ENCODE data around the gene SLC25A41. TPM values are rescaled to one million over a fixed set of nuclear protein-coding genes. Genes with fewer than 3 reads are reported as not detected.

The SLC25A41 gene
- total RNA-seq, 1 experiment from 2014 or later, result not detected

DNA sequence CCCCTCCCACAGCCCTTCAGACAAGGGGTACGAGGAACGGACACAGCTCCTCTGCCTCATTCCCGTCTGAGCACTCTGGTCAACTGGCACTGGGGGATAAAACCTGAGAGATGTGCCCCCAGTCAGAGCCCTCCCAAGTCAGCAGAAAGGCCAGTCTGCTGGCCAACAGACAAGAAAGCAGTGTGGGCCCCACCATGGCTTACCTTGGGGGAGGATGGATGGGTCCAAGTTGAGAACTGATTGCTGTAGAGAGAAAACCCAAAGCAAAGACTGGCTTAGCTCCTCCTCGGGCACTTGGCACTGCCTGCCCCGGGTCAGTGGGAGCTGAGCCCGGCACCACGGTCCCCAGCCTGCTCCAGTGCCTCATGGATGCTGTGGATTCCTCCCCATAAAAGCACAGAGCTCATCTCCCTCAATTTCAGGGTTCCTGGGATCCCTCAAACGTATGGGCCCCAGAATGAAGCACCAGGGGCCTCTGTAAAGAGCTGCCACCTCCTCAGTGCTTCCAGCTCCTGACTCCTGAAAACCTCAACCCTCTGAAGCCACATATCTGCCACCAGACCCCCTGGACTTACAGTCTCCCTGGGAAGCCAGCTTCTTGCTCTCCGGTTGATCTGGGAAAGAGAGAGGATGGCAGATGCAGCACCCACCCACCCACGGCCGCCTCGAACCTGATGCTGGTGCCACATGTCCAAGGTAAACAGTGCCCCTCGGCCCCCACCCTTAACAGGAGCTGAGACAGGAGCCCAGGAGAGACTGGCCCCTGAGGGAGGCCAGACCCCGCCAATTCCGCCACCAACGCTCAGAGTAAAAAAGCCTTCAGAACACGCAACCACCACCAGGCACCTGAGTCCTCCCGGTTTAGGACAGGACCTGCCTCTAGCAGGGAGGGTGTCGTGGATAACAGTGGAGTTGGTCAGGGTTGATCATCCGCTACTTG lies 12.2 kb downstream of the SLC25A41 start:
- peaks cover 37% of the 10 kb centered on the region for H3K36me3 ChIP-seq
- DNase-seq, result no peak
- no peak overlapping the region for H3K4me3 ChIP-seq
- H3K27me3 ChIP-seq, result no peaks in the 10 kb centered on the region
- H3K9me3 ChIP-seq, result 0 out of 2 replicates have a peak, but pooled peaks cover 3% of the 10 kb centered on the region

DNA sequence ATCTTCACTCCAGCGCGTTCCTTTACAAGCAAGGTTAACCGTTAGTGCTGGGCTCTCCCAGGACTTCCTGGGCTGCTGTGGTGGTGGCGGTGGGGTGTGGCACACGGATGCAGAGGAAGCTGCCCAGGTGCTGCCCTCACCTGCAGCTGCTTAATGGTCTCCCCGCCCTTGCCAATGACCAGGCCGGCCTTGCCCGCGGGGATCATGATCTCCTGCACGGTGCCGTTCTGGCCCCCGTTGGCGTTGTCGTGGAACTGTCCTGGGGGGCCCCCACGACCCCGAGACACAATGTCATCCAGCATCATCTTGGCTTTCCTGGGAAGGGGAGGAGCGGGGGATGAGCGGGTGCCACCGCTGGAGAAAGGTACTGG lies 15.0 kb downstream of the SLC25A41 start:
- Histone ChIP-seq H3K4me3 (no peak overlapping the region), H3K27me3 (no peaks in the 10 kb centered on the region), H3K9me3 (no peaks in the 10 kb centered on the region), H3K36me3 (peaks cover 42% of the 10 kb centered on the region)
- no peak for DNase-seq

DNA sequence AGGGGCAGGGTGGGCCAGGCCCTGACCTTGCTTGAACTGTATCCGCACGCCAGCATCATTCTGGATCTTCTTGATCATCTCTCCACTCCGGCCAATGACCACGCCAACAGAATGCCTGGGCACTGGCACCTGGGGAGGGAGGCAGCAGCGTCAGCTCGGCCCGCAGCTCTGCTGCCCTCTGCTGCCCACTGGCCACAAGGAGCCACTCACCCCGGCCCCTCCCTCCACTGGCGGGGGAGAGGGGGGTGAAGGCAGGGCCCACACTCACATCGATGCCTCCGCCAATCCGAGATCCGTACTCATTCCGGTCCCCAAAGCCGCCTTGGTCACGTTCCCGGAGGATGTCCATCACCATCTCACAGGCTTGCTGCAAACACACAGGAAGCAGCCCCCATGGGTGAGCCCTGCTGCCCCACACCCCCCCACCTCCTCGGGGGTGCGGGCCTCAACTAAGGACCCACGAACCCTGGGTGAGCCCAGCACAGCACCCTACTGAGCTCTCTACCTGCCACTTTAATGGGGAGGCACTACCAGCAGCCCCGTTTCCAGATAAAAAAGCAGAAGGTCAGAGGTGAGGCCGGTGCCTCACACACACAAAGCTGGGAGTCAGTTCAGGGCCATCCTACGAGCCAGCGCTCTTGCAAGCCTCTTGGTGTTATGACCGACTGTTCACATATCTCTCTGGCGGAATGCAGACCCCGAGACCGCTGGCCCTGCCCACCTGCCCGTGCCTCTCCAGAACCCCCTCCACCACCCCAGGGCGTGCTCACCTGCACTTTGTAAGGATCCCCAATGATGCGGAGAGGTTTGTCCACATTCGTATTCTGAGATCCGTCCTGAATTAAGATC lies 15.6 kb downstream of the SLC25A41 start:
- H3K9me3 ChIP-seq, result no peaks in the 10 kb centered on the region
- no peaks in the 10 kb centered on the region for H3K27me3 ChIP-seq
- H3K4me3 ChIP-seq, result no peak overlapping the region
- peaks cover 42% of the 10 kb centered on the region for H3K36me3 ChIP-seq
- no peak for DNase-seq

DNA sequence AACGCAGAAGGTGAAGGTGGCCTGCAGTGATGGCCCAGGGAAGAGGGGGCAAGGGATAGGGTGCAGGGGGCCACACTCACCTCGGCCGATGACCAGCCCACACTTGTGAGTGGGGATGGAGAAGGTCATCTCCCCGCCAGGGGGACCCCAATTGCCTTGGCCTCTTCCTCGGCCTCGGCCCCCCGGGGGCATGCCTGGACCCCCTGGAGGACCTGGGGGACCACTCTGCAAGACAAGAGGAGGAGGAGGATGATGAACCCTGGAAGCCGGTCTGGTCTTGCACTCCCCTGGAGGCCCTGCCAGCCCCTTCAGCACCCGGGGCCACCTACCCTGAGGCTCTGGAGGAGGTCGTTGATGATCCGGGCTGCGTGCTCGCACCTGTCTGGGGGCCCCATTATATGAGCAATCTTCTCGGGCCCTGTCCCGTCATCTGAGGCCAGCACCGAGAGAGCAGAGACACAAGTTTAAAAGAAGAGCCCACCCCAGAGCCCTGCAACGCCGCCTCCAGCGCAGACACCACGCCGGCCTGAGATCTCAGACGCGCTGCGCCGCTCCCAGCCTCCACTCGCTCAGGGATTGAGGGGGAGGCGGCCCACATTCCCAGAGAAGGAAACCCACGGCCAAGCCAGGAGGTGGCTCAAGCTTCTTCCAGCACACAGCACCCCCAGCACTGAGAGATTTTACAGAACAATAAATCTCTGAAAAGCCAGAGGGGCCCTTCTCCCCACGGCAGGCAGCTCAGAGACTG lies 16.7 kb downstream of the SLC25A41 start:
- H3K4me3 ChIP-seq, result no peak overlapping the region
- peaks cover 35% of the 10 kb centered on the region for H3K36me3 ChIP-seq
- DNase-seq, result no peak
- no peaks in the 10 kb centered on the region for H3K27me3 ChIP-seq
- H3K9me3 ChIP-seq, result no peaks in the 10 kb centered on the region

DNA sequence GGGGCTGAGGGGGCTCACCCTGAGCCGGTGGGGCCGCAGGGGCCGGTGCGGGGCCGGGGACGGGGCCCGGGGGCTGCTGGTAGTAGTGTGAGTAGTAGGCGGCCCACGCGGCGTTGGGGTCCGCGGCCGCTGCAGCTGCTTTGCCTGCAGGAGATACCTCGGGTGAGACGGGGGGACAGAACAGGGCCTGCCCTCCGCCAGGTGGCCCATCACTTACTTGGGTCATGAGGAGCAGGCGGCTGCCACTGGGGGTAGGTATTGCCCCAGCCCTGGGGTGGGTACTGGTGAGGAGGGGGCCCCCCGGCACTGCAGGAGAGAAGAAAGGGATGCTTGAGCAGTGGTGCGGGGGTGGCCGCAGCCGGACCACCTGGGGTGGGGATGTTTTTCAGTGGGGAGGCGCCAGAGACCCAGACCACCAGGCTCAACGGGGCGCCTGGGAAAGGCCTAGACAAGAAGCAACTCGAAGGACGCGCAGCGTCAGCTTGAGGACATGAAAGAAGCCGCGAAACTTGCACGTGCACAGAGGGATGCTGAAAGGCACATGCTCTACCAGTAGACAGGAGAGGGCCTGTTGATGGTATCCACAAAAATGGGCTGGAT lies 17.9 kb downstream of the SLC25A41 start:
- Histone ChIP-seq H3K4me3 (no peak overlapping the region), H3K27me3 (no peaks in the 10 kb centered on the region), H3K9me3 (no peaks in the 10 kb centered on the region), H3K36me3 (peaks cover 31% of the 10 kb centered on the region)
- DNase-seq, result no peak

DNA sequence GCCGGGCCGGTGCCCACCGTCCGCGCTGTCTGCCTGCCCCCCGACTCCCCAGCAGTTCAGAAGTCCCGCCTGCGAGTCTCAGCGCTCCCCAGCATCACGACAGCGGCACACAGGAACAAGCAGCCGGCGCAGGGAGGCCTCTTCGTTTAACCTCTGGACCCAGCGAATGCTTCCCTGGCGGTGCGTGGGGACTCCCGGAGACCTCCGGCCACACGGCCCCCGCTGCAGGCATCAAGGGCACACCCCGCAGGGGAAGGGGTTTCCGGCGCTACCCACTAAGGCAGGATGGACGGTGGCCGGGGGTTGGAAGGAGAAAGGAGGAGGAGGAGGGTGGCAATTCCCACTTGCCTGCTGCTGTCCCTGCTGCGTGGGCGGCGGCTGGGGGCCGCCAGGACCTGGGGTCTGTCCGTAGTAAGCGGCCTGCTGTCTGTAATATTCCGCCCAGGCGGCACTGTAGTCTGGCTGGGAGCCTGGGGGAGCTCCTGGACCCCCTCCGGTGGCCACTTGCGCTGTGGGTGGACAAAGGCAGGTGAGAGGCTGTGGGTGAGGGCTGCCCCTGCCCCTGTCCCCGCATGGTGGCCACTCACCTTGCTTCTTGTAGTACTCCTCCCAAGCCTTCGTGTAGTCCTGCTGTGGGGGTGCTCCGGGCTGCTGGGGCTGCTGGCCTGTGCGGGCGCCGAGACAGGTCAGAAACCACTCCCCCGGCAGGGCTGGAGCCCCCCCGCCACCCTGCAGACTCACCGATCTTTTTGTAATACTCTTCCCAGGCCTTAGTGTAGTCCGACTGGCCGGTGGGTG lies 18.6 kb downstream of the SLC25A41 start:
- no peak for DNase-seq
- Histone ChIP-seq H3K36me3 (peaks cover 26% of the 10 kb centered on the region), H3K4me3 (no peak overlapping the region), H3K27me3 (no peaks in the 10 kb centered on the region), H3K9me3 (no peaks in the 10 kb centered on the region)

DNA sequence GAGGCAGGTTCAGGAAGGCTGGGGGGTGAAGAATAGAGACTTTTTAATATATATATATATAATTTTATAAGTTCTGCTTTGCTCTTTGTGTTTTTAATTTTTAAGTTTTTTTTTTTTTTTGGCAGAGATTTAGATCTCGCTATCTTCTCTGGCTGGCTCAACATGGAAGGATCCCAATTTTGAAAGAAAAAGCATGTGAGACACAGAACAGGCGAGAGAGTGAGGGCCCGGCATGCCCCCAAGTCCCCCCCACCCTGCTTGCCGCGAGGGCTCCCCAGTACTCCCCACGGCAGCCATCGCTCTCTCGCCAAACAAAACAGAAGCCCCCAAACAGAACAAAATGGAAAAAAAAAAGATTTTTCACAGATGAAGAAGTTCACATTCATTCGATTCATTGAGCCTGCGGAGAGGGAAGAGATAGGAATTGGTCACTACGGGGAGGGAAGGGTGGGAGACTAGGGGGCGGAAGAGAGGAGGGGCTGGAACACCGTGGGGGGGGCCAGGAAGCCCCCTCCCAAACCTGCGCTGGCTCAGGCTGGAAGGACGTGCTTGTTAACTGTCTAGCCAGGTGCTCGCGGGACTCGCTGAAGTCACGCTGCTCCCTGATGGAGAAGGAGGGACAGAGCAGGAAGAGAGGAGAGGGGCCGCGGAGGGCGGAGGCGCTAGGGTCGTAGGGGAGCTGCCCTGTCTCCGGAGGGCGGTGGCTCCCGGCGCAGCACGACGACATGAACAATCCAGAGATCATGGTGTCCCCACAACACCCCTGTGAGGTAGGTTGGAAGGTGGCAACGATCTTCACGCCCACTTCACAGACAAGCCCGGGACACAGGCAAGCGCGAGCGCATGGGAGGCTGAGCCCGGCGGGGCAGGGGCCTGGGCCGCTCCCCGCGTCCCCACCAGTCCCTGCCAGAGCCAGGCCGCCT lies 19.6 kb downstream of the SLC25A41 start:
- H3K4me3 ChIP-seq, result no peak overlapping the region
- H3K9me3 ChIP-seq, result no peaks in the 10 kb centered on the region
- no peak for DNase-seq
- H3K27me3 ChIP-seq, result no peaks in the 10 kb centered on the region
- H3K36me3 ChIP-seq, result peaks cover 21% of the 10 kb centered on the region

DNA sequence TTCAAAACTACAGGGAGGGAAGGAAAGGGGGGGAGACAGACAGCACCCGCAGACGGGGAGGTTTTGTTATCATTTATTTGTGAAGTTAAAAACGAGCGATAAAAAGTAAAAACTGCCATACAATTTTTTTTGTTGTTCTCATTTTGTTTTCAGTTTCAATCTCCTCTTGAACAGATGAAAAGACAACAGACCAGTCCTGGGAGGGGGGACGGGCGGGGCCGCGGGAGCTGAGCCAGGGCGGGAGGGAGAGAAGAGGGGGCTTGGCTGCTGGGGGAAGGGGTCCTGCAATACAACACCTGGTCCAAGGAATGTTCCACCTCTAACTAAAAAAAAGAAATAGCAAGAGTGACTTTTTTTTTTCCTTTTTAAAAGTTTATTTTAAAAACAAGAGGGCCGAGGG lies 20.3 kb downstream of the SLC25A41 start:
- H3K9me3 ChIP-seq, result no peaks in the 10 kb centered on the region

DNA sequence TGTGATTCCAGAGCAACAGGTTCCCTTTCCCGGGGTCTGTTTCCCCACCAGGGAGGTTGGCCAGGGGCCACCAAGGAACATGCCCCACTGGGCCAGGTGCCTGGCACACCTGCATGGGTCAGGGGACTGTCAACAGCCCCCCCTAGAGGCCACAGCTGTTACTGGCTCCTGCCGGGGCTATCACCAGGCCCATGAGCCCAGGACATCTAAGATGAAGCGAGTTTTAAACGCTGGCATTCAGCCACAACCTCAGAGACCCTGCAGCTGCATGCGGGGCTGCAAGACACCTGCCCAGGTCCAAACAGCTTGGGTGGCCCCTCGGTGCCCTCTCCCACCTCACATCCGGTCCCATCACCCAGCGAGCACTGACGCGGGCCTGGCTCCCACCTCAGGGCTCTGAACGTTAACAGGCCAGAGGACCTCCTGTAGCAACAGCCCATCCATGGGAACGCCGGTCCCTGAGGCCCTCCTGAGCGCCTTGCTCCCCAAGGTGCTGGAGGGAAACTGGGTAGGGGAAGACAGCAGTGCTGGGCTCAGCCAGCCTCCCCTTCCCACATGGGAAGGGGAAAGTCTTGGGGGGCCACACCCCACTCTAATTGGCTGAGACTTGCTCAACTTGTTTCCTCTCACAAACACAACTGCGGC lies 21.0 kb downstream of the SLC25A41 start:
- Histone ChIP-seq H3K9me3 (no peaks in the 10 kb centered on the region), H3K36me3 (peaks cover 12% of the 10 kb centered on the region), H3K4me3 (no peak overlapping the region), H3K27me3 (no peaks in the 10 kb centered on the region)
- no peak for DNase-seq

More for the DNA sequence above, 20.3 kb downstream of the SLC25A41 start:
- no peak for DNase-seq
- H3K36me3 ChIP-seq, result peaks cover 19% of the 10 kb centered on the region
- H3K4me3 ChIP-seq, result no peak overlapping the region
- H3K27me3 ChIP-seq, result no peaks in the 10 kb centered on the region

DNA sequence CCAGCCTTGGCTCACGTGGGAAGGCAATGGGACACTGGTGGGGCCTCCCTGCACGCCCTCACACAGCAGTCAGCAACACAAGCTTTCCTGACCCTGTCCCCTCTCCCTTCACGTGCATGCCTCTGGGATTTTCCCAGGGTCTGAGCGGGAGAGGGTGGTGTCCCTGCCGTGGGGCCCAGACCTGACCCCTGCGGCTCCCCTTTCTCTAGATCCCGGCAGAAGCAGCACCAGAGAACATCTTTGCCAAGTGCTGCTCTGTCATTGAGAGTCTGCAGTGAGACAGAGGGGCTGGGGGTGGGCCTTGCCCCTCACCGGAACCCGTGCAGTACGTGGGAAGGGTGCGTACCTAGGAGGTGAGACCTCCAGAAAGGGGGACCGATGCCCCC lies 21.5 kb downstream of the SLC25A41 start:
- Histone ChIP-seq H3K9me3 (no peaks in the 10 kb centered on the region), H3K4me3 (no peak overlapping the region), H3K36me3 (peaks cover 10% of the 10 kb centered on the region), H3K27me3 (no peaks in the 10 kb centered on the region)
- no peak for DNase-seq

DNA sequence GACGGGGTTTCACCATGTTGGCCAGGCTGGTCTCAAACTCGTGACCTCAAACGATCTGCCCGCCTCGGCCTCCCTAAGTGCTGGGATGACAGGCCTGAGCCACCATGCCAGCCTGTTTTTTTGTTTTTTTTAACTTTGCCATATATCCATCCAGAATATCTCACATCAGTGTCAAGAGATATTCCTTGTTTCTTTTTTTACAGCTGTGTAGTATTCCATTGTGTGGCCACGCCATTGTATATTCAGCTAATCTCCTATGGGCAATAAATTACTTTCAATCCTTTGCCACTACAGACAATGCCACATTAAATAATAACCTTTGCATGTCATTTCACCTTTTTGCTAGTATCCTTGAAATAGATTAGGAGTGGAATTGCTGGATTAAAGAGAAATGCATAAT lies 24.2 kb downstream of the SLC25A41 start:
- no peak for DNase-seq
- Histone ChIP-seq H3K4me3 (no peak overlapping the region), H3K9me3 (no peaks in the 10 kb centered on the region), H3K27me3 (no peaks in the 10 kb centered on the region), H3K36me3 (peaks cover 2% of the 10 kb centered on the region; the same call in 1 of the 2 replicates)

DNA sequence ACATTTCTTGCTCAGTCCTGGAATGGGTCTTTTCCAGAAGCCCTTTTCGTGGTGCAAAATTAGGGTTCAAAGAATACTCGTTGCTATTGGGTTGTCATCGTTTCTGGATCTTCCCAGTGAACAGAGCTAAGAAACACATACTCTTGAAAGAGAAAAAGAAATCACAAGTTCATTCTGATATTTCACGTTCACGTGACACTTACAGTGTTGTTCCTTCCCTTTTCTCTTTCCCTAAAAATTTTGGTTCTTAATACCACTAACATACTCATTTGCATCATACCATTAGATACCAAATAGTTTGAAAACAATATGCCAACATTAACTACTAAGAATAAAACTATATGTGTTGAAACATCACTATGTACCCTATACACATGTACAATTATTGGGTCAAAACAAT lies 27.2 kb downstream of the SLC25A41 start:
- Histone ChIP-seq H3K27me3 (no peaks in the 10 kb centered on the region), H3K9me3 (no peaks in the 10 kb centered on the region), H3K36me3 (no peaks in the 10 kb centered on the region), H3K4me3 (no peak overlapping the region)
- DNase-seq, result no peak

DNA sequence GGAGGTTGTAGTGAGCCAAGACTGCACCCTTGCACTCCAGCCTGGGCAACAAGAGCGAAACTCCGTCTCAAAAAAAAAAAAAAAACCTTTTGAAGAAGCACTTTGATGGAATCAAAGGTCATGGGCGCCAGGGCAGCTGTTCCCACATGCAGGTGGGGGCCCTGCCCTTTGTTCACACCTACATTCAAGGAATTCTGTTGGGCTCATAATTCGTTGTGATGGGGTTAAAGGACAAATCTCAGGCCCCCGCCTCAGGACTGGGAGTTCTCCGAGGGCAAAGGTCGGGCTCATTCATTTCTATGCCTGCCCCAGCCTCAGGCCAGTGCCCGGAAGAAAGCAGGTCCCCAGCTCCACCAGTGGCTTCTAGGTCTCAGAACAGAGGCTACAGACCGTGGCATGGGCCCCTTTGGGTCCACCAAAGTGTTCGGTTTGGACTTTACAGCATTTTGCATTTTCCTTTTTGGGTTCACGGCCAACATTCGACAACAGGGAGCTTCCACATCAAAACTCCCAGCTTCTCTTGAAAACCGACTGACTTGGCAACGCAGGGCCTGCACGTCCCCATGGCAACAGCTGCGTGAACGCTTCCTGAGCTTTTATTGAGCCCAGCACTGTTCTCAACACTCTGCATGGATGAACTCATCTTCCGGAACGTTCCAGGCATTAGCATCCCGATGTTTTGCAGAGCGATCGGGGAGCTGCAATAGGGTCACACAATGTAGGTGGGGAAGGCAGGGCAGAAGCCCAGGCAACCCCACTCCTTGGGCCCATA lies 30.5 kb downstream of the SLC25A41 start:
- no peak for DNase-seq
- no peaks in the 10 kb centered on the region for H3K36me3 ChIP-seq
- no peak overlapping the region for H3K4me3 ChIP-seq
- H3K9me3 ChIP-seq, result no peaks in the 10 kb centered on the region
- no peaks in the 10 kb centered on the region for H3K27me3 ChIP-seq

DNA sequence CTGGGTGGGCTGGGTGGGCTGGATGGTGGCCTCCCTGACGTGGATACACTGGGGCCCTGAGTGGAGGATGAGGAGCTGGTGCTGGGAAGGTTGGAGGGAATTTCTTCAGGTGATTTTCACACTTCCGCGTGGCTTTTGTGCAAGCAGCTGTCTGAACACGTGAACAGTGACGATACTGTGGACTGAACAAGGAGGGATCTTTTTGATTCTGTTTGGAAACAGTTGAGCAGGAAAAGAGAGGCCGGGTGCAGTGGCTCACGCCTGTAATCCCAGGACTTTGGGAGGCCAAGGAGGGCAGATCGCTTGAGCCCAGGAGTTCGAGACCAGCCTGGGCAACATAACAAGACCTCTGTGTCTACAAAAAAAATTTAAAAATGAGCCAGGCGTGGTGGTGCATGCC lies 31.5 kb downstream of the SLC25A41 start:
- no peak for DNase-seq
- Histone ChIP-seq H3K4me3 (no peak overlapping the region), H3K27me3 (no peaks in the 10 kb centered on the region), H3K9me3 (no peaks in the 10 kb centered on the region), H3K36me3 (no peaks in the 10 kb centered on the region)
